SHP77 (cell line): Measurements from ENCODE around the gene SLC35C1.
A peak's percentile ranks its signal among the peaks of the same experiment; 100 is the strongest.

Source experiments
- DNase-seq, 2 experiments: peaks; one replicate each; lab custom pipeline; 2025; lab: John Stamatoyannopoulos, UW

The SLC35C1 gene

DNA sequence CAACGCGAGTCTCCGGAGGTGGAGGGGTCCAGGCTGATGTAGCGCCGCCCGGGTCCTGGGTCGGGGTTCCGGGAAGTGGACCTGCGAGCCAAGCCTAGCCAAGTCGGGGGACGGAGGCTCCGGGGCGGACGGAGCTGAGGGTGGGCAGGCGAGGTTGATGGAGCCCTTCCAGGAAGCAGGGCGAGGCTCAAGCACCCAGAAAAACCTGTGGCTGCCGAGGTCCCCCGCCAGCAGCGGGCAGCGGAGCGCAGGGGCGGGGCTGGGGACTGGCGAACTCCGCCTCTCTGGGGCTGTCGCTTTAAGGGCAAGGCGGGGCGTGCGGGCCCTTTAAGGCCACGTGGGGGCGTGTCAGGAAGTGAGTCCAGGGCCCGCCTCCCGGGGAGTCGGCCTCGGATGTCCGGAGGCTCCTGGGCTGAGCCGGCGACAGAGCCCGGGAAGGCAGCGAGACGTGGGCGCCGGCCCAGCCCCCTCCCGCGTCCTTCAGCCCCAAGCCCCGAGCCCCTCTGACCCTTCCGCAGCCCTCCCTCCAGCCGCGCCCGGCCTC lies at the start of gene SLC35C1:
Gene SLC35C1 (plus strand): TSS at position 389 of the 544 bp plus-strand sequence. CDS start 653 bp downstream, outside the sequence.
- DNase-seq, result peak; percentile 95 to 97

DNA sequence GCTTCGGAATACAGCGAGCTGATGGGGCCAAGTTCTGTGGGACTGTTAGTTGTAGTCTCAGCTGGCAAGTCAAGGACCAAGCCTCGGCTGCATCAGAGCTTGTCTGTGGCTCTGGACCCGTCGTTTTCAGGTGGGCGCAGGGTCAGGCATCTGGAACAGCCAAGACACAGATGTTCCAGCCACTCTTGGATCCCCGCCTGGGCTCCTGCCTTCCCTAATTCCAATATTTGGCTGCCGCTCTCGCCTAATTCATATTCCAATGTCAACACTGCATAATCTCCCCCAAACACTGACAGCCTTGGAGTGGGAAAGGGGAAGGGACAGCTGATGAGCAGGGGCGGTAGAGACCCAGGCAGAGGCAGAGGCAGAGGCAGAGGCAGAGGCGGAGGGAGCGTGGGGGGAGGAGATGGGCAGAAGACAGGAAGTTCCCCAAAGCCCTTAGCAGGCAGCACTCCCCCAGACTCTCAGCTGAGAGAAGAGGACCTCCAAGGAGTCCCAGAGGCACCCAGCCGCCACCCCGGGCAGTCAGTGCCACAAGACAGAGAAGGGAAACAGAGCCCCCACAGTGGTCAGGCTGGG lies 49.6 kb upstream of the SLC35C1 start:
- DNase-seq, result no peak

- DNase-seq, result no peak
These were observed 48.5 kb upstream of the SLC35C1 start for GRCh38 chr11:45756384-45757010.

DNA sequence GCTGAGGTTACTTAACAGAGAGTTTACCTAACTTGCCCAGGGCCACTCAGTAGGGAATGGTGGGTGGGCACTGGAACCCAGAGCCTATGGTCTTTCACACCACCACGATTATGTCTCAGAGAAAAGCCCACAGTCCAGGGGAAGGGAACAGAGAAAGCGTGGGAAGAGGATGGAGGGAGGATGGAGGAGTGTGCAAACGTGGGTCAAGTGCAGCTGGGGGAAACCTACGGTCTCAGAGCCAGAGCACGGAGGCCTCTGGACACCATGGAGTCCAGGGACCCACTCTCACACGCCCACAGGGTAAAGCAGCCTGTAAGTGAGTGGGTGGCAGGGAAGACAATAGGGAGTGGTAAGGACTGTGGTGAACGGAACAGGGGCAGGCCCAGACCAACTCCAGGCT lies 47.3 kb upstream of the SLC35C1 start:
- DNase-seq, result no peak

GRCh38 chr11:45761659-45762058 lies 43.3 kb upstream of the SLC35C1 start:
- DNase-seq, result no peak

- no peak for DNase-seq
These were observed 39.8 kb upstream of the SLC35C1 start for GRCh38 chr11:45765107-45765668.

DNA sequence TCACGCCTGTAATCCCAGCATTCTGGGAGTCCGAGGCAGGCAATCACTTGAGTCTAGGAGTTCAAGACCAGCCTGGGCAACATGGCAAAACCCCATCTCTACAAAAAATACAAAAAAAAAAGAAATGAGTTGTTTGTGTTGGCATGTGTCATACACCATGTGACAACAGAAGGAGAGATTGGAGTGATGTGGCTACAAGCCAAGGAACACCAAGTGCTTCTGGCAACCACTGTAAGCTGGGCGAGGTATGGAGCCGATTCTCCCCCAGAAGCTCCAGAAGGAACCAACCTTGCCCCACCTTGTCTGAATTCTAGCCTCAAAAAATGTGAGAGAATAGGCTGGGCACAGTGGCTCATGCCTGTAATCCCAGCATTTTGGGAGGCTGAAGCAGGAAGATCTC lies 39.1 kb upstream of the SLC35C1 start:
- no peak for DNase-seq

- no peak for DNase-seq
These were observed 38.5 kb upstream of the SLC35C1 start for GRCh38 chr11:45766469-45766868.

GRCh38 chr11:45768486-45768885 lies 36.5 kb upstream of the SLC35C1 start:
- DNase-seq, result no peak

GRCh38 chr11:45769960-45770359 lies 35.0 kb upstream of the SLC35C1 start:
- DNase-seq, result no peak

DNA sequence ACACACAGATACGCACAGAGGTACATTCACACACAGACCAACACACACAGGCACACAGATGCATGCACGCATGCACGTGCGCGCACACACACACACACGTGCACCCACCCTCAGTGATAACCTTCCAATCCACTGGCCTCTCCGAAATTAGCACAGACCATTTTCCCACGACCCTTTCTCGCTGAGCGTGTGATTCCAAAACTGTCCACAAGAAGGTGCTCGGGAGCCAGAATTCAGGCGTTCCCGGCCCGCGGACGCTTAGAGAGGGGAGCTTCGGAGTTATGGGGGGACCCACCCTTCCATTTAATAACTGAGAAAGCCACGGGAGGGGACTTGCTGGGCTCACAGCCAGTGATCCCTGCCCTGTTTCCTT lies 33.8 kb upstream of the SLC35C1 start:
- peak; percentile 42 to 52 for DNase-seq

DNA sequence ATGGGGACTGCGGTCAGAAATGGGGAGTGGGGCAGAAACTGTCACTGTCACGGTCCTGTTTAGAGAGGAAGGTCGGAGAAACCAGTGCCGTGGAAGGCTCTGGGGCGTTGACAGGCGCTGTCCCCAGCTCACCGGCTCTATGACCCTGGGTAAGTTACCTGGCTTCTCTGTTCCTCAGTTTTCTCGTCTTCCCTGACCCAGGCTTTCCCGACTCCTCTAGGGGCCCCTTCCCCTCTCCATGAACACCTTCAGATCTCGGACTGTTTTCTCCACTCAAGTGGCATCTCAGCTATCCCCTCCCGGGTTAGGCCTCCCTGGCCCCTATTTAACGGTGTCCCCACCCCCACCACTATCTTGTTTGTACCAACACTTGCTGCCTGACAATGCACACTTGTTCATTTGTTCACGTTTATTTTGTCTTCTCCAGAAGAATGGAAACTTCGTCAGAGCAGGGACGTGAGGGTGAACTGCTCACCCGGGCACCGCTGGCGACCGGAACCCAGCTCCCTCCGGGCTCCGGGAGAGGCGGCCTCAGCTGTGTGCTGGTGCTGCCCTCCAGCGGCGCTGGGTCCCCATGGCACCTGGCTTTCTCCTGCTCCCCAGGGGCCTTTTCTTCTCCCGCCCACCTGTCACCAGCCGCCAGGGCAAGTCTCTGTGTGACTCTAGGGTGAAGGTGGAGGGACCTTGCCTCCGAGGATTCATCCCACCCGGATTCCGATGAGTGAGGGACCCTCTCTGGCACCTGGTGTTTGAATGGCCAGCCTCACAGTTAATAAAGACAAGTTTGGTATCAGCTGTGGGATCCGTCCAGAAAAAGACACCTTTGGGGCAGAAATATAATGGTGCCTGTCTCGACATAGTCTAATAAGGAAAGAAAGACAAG lies 33.1 kb upstream of the SLC35C1 start:
- DNase-seq, result peak; percentile 80 to 83

- DNase-seq, result no peak
These were observed 32.5 kb upstream of the SLC35C1 start for GRCh38 chr11:45772449-45772774.

GRCh38 chr11:45772986-45773785 lies 31.8 kb upstream of the SLC35C1 start:
- no peak for DNase-seq

DNA sequence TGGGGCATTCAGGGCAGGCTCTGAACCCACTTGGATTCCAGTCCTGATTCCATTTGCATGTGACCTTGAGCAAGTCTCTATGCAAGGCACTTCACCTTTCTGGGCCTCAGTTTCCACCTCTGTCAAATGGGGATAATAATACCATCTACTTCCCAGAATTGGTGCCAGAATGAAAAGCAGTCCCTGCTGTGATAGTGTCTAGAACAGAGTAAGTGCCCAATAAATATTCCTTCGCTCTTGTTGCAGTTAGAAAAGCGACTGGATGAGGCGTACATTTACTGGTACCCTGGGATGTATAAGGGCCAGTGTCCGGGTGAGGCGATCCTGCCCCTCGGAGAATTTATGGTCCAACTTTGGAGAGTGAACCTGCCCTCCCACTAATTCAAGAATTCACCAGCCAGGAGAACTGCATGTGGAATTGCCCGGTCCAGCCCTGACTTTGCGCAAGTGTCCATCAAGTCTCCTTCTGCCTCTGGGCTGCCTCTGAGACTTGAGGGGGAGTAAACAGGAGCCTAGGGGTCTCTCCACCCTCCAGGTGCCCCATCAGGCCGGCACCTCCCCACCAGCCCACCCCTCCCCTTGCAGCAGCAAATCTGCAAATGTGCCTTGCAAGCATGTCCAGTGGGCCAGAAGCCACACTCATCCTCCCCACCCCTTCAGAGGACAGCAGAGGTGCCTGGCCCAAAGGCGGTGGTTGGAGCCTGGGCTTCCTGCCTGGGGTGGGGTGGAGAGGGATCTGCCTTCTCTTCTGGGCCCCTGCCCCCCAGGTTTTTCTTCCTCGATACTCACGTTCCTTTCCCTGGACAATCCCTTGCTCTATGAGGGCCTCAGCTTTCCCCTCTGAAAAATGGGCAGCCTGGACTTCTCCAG lies 30.9 kb upstream of the SLC35C1 start:
- DNase-seq, result no peak

DNA sequence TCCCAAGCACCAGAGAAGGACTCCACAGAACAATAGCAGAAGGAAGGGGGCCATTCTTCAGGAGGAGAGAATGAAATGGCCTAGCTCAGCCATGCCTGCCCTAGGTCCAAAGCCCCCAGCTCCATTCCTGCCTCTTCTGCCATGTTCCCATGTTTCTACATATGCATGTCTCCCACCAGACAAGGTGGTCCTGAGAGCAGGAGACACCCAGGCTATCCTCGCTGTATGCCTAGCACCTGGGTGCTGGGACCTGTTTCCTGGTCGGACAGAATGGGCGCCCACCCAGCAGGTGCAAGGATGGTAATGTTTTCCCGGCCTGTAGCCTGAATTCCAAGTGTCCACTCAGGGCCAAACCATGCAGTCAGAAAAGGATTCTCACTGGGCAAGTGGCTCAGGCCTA lies 30.2 kb upstream of the SLC35C1 start:
- no peak for DNase-seq

DNA sequence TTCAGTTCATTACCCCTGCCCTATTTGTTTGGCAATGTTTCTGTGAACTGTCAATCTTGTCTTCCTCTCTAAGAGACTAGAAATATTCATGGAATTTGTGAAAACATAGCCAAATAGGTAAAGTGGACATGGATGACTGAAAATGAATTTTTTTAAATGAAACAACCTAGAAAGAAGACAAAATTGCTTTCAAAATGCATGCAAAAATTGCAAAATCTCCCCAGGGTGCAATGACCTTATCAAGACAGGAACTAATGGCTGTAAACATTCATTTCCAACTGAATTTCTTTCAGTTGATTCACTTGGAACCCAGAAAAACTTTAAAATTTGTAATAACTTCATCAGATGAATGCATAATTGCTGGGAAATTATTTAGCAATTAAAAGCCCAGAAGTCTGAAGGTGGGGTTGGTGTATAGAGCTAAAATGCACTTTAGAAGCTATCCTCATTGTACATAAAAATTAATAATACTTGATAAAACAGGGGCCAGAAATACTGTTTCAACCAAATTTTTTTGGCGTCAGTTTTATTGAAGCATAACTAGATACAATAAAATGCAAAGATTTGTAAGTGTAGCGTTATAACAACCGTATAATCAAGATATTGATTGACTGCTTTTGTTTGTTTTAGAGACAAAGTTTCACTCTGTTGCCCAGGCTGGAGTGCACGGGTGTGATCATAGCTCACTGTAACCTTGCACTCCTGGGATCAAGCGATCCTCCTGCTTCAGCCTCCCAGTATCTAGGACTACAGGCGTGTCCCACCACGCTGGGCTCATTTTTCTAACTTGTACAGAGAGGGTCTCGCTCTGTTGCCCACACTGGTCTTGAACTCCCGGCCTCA lies 27.6 kb upstream of the SLC35C1 start:
- DNase-seq, result no peak

DNA sequence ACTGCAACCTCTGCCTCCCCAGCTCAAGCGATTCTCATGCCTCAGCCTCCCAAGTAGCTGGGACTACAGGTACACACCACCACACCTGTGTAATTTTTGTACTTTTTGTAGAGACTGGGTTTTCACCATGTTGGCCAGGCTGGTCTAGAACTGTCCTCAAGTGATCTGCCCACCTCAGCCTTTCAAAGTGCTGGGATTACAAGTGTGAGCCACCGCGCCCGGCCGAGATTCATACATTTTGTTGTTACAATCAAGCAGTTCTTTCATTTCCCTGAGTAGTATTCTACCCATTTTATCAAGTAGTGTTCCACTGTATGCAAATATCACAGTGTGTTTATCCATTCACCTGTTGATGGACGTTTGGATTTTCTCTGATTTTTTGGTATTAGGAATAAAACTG lies 26.6 kb upstream of the SLC35C1 start:
- no peak for DNase-seq

GRCh38 chr11:45779602-45780001 lies 25.3 kb upstream of the SLC35C1 start:
- DNase-seq, result no peak

DNA sequence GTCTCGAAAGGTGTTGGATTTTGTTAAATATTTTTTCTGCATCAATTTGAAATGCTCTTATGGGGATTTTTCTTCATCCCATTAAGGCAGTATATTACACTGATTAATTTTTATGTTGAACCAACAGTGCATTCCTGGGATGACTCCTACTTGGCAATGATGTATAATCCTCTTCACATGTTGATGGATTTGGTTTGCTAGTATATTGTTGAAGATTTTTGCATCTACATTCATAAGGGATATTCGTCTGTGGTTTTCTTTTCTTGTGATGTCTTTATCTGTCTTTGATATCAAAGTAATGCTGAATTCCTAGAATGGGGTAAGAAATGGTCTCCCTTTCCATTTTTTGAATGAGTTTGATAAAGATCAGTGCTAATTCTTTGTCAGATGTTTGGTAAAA lies 18.7 kb upstream of the SLC35C1 start:
- DNase-seq, result no peak
